ENCODE measurements around the gene WWOX.

- TF ChIP-seq, protein P1, sequence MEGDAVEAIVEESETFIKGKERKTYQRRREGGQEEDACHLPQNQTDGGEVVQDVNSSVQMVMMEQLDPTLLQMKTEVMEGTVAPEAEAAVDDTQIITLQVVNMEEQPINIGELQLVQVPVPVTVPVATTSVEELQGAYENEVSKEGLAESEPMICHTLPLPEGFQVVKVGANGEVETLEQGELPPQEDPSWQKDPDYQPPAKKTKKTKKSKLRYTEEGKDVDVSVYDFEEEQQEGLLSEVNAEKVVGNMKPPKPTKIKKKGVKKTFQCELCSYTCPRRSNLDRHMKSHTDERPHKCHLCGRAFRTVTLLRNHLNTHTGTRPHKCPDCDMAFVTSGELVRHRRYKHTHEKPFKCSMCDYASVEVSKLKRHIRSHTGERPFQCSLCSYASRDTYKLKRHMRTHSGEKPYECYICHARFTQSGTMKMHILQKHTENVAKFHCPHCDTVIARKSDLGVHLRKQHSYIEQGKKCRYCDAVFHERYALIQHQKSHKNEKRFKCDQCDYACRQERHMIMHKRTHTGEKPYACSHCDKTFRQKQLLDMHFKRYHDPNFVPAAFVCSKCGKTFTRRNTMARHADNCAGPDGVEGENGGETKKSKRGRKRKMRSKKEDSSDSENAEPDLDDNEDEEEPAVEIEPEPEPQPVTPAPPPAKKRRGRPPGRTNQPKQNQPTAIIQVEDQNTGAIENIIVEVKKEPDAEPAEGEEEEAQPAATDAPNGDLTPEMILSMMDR (IDR thresholded peaks at IDR 0.05): no peak
- no peak for TF ChIP-seq POLR2A (IDR thresholded peaks at IDR 0.05)
Observed at GRCh38 chr16:79202977-79203376, 1103.5 kb downstream of the WWOX start.
